Left ventricle myocardium inferior (tissue), 1 donor: ENCODE data around the gene CACNA1C. TPM values are rescaled to one million over a fixed set of nuclear protein-coding genes. Genes with fewer than 3 reads are reported as not detected.

Experiments
- DNase-seq: peaks from one replicate; pipeline ENCODE4 v3.0.0-alpha.2; 2020
- H3K27ac ChIP-seq: fragments of 200-600 bp; replicated peaks from 2 replicates; pipeline ENCODE4 v1.8.0; 2021
- H3K27me3 ChIP-seq: fragments of 200-600 bp; 2 replicates; pipeline ENCODE4 v1.8.0; 2021; ENCODE audit warnings: low read depth
- H3K36me3 ChIP-seq: fragments of 200-600 bp; 2 replicates; pipeline ENCODE4 v1.8.0; 2021
- H3K4me1 ChIP-seq: fragments of 200-600 bp; 2 replicates; pipeline ENCODE4 v1.8.0; 2021
- H3K4me3 ChIP-seq: fragments of 200-600 bp; 2 replicates; pipeline ENCODE4 v1.8.0; 2021; ENCODE audit warnings: mild to moderate bottlenecking, moderate library complexity
- H3K9me3 ChIP-seq: fragments of 200-600 bp; replicated peaks from 2 replicates; pipeline ENCODE4 v1.8.0; 2021
- CTCF ChIP-seq: fragments of 200-600 bp; IDR thresholded peaks from 2 replicates; pipeline ENCODE4 v1.8.0; 2021; ENCODE audit warnings: antibody characterized with exemption, mild to moderate bottlenecking, borderline replicate concordance
- intact Hi-C: fragments of 100-400 bp; cut with micrococcal nuclease; formaldehyde crosslinking; loops from one replicate; pipeline ENCODE4 v1.11.0; 2022
- total RNA-seq: library from RNA; stranded (reverse); fragmentation: NEBNext Ultra II Directional; extraction: Animal tissue kit (Norgen Biotek cat#: 25700); gene quantifications from one replicate; pipeline ENCODE4 v1.2.1, GENCODE V29; 2021
- donor health status: DM: no; HTN: yes; CAD: no; lungs with severe emphysema.

CACNA1C gene
- total RNA-seq, 1 donor from 2014 or later: 137 TPM

- no peak for DNase-seq
- H3K9me3 ChIP-seq: no peaks in the 10 kb centered on the region
Measured at GRCh38 chr12:2633825-2634200, 581.0 kb downstream of the CACNA1C start.

GRCh38 chr12:2634471-2634870 is 581.7 kb downstream of the CACNA1C start:
- Histone ChIP-seq H3K4me1 (peaks cover 15% of the 10 kb centered on the region), H3K4me3 (no peak overlapping the region), H3K9me3 (no peaks in the 10 kb centered on the region), H3K27ac (peak overlapping the region; percentile 1), H3K27me3 (no peaks in the 10 kb centered on the region), H3K36me3 (peaks cover 20% of the 10 kb centered on the region)
- TF ChIP-seq CTCF: no peak
- no peak for DNase-seq
- intact Hi-C loops: no loop called here

More at GRCh38 chr12:2633825-2634200, 581.0 kb downstream of the CACNA1C start:
- Histone ChIP-seq H3K36me3 (peaks cover 23% of the 10 kb centered on the region), H3K4me3 (no peak overlapping the region), H3K27ac (no peak overlapping the region), H3K27me3 (no peaks in the 10 kb centered on the region), H3K4me1 (peaks cover 15% of the 10 kb centered on the region)
- intact Hi-C loops: no loop called here
- no peak for TF ChIP-seq CTCF

GRCh38 chr12:2636741-2637340 is 584.1 kb downstream of the CACNA1C start:
- intact Hi-C loops: no loop called here
- H3K4me3 ChIP-seq: no peak overlapping the region
- peaks cover 20% of the 10 kb centered on the region for H3K36me3 ChIP-seq

GRCh38 chr12:2637371-2637770 is 584.6 kb downstream of the CACNA1C start:
- DNase-seq: no peak
- no peak for TF ChIP-seq CTCF
- Histone ChIP-seq H3K4me1 (peaks cover 27% of the 10 kb centered on the region), H3K9me3 (no peaks in the 10 kb centered on the region), H3K27ac (peak overlapping the region; percentile 44), H3K36me3 (peaks cover 20% of the 10 kb centered on the region), H3K27me3 (no peaks in the 10 kb centered on the region), H3K4me3 (no peak overlapping the region)
- intact Hi-C loops: no loop called here

More at GRCh38 chr12:2636741-2637340, 584.1 kb downstream of the CACNA1C start:
- Histone ChIP-seq H3K4me1 (peaks cover 22% of the 10 kb centered on the region), H3K9me3 (no peaks in the 10 kb centered on the region), H3K27ac (peak overlapping the region; percentile 44), H3K27me3 (no peaks in the 10 kb centered on the region)
- no peak for DNase-seq
- TF ChIP-seq CTCF: no peak

- Histone ChIP-seq H3K36me3 (peaks cover 18% of the 10 kb centered on the region), H3K4me1 (peaks cover 24% of the 10 kb centered on the region), H3K9me3 (no peaks in the 10 kb centered on the region), H3K27ac (no peak overlapping the region), H3K27me3 (no peaks in the 10 kb centered on the region), H3K4me3 (no peak overlapping the region)
- intact Hi-C loops: no loop called here
- DNase-seq: no peak
- TF ChIP-seq CTCF: no peak
Measured at GRCh38 chr12:2638273-2639019, 585.7 kb downstream of the CACNA1C start.
